DND-41 (cell line): ENCODE data around the gene KPTN.

ENCODE experiments used
- ATAC-seq: fragments of 200-7000 bp; cut with Tn5 transposase; 3 replicates; pipeline ENCODE4 v1.9.1; 2021; ENCODE audit warnings: low read depth; ENCODE audit not compliant: insufficient read depth
- DNase-seq: peaks from one replicate; pipeline ENCODE4 v3.0.0-alpha.2; 2020
- H2AFZ ChIP-seq: 2 replicates; pipeline ENCODE4 v1.6.0; 2012; ENCODE audit warnings: low read depth, low read length
- H3K27ac ChIP-seq: 2 replicates; pipeline ENCODE4 v1.5.1; 2012; ENCODE audit warnings: low read length, inconsistent platforms
- H3K27me3 ChIP-seq: fragments of 200-600 bp; sonication (generic); 2 replicates; pipeline ENCODE4 v1.6.0; 2012; ENCODE audit warnings: low read length, mild to moderate bottlenecking, inconsistent platforms; ENCODE audit not compliant: insufficient read depth, poor library complexity
- H3K36me3 ChIP-seq: 2 replicates; pipeline ENCODE4 v1.5.1; 2012; ENCODE audit warnings: low read length, inconsistent platforms; ENCODE audit not compliant: insufficient read depth
- H3K4me1 ChIP-seq: 2 replicates; pipeline ENCODE4 v1.5.1; 2012; ENCODE audit warnings: mild to moderate bottlenecking, low read length; ENCODE audit not compliant: insufficient read depth
- H3K4me2 ChIP-seq: 2 replicates; pipeline ENCODE4 v1.6.0; 2012; ENCODE audit warnings: mild to moderate bottlenecking, moderate library complexity, low read length, inconsistent platforms; ENCODE audit not compliant: insufficient read depth
- H3K4me3 ChIP-seq, 2 experiments: fragments of 200-600 bp in 1 of 2; shearing (Covaris generic) in 1 of 2; 2 replicates each; pipeline ENCODE4 v1.5.1; 2012 to 2016; ENCODE audit warnings: inconsistent platforms in 2 of 2, low read length in 2 of 2, mild to moderate bottlenecking in 2 of 2, low read depth in 1 of 2, moderate library complexity in 1 of 2
- H3K79me2 ChIP-seq: 2 replicates; pipeline ENCODE4 v1.6.0; 2012; ENCODE audit warnings: low read length, inconsistent platforms; ENCODE audit not compliant: insufficient read depth
- H3K9ac ChIP-seq: 2 replicates; pipeline ENCODE4 v1.6.0; 2012; ENCODE audit warnings: low read depth, mild to moderate bottlenecking, inconsistent platforms, low read length, moderate library complexity
- H3K9me3 ChIP-seq: 2 replicates; pipeline ENCODE4 v1.5.1; 2012; ENCODE audit warnings: low read length, moderate library complexity, mild to moderate bottlenecking, inconsistent platforms; ENCODE audit not compliant: insufficient read depth, severe bottlenecking
- H4K20me1 ChIP-seq: 2 replicates; pipeline ENCODE4 v1.6.0; 2012; ENCODE audit warnings: low read length; ENCODE audit not compliant: insufficient read depth
- EZH2 ChIP-seq: IDR thresholded peaks from 3 replicates; pipeline ENCODE4 v1.6.1; 2012; ENCODE audit warnings: borderline replicate concordance, low read depth, mild to moderate bottlenecking, moderate library complexity, low read length, inconsistent platforms; ENCODE audit not compliant: severe bottlenecking
- TF ChIP-seq, protein P1 (sequence below): IDR thresholded peaks from 2 replicates; pipeline ENCODE4 v1.5.1; 2012; ENCODE audit warnings: borderline replicate concordance, low read length, moderate library complexity, mild to moderate bottlenecking; ENCODE audit not compliant: poor library complexity, severe bottlenecking; ENCODE audit errors: extremely low read depth

Gene KPTN

DNA sequence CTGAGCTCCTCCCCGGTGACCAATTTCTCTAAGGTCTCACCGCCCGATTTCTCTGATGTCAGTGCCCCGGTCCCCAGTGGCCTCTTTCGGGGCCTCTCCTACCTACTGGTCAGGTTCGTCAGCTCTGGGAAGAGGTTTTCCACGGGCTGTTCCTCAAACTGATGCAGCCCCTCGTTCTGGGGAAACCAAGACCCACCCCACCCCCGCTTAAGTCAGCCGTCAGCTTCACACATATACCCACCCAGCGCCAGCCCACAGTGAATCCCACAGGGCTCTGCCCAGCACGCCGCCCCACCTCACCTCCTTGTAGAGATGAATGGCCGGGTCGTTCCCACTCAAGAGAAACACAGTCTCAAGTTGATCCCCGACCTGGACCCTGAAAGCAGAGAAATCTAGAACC, 3.4 kb downstream of the KPTN start:
- Histone ChIP-seq H4K20me1 (0 out of 2 replicates have a peak, but pooled peaks cover 3% of the 10 kb centered on the region), H3K9ac (no peak overlapping the region), H3K4me2 (no peak overlapping the region), H3K79me2 (peaks cover 7% of the 10 kb centered on the region; the same call in 1 of the 2 replicates), H3K36me3 (peaks cover 5% of the 10 kb centered on the region; the same call in 1 of the 2 replicates), H3K9me3 (no peaks in the 10 kb centered on the region), H3K4me3 (no peak overlapping the region), H3K4me1 (peaks cover 22% of the 10 kb centered on the region), H2AFZ (no peak overlapping the region), H3K27me3 (no peaks in the 10 kb centered on the region), H3K27ac (no peak overlapping the region)
- DNase-seq (no peak), ATAC-seq (no peak)
- no peak for TF ChIP-seq EZH2
- TF ChIP-seq, protein P1, sequence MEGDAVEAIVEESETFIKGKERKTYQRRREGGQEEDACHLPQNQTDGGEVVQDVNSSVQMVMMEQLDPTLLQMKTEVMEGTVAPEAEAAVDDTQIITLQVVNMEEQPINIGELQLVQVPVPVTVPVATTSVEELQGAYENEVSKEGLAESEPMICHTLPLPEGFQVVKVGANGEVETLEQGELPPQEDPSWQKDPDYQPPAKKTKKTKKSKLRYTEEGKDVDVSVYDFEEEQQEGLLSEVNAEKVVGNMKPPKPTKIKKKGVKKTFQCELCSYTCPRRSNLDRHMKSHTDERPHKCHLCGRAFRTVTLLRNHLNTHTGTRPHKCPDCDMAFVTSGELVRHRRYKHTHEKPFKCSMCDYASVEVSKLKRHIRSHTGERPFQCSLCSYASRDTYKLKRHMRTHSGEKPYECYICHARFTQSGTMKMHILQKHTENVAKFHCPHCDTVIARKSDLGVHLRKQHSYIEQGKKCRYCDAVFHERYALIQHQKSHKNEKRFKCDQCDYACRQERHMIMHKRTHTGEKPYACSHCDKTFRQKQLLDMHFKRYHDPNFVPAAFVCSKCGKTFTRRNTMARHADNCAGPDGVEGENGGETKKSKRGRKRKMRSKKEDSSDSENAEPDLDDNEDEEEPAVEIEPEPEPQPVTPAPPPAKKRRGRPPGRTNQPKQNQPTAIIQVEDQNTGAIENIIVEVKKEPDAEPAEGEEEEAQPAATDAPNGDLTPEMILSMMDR: no peak

GRCh38 chr19:47479701-47480503, 4.1 kb downstream of the KPTN start:
- TF ChIP-seq, protein P1: no peak
- no peak for TF ChIP-seq EZH2
- peaks cover 14% of the 10 kb centered on the region for H3K4me1 ChIP-seq
- H3K27me3 ChIP-seq: no peaks in the 10 kb centered on the region
- H3K36me3 ChIP-seq: no peaks in the 10 kb centered on the region
- H3K4me3 ChIP-seq: no peak overlapping the region
- 0 out of 2 replicates have a peak, but pooled peaks cover 3% of the 10 kb centered on the region for H4K20me1 ChIP-seq
- 0 out of 2 replicates have a peak, but pooled peaks cover 3% of the 10 kb centered on the region for H3K79me2 ChIP-seq
- DNase-seq (no peak), ATAC-seq (no peak)
- H3K9me3 ChIP-seq: no peaks in the 10 kb centered on the region
- H3K27ac ChIP-seq: no peak overlapping the region
- H3K9ac ChIP-seq: no peak overlapping the region
- no peak overlapping the region for H2AFZ ChIP-seq
- H3K4me2 ChIP-seq: no peak overlapping the region

DNA sequence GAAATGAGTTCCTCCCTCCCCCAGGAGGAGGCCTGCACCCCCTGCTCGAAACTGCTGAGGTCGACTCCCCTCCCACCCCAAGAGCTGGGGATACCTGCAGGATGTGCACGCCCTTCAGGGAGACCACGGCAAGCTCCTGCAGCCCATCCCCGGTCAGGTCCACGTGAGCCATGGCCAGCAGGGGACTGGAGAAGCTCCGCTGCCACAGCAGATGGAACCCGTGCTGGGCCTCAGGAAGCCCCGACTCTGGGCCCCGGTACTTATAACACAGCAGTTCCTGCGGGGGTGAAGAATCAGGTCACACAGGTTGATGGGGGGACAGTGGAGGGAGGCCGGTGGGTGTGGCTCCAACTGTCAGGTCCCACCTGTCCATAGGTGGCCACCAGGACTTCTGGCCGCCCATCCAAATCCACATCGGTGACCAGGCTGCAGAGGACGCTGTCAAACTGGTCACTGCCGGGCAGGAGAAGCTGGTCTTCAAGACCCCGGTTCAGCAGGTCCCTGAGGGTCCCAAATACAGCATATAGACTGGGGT, 7.5 kb downstream of the KPTN start:
- Histone ChIP-seq H3K79me2 (no peaks in the 10 kb centered on the region), H3K4me2 (no peak overlapping the region), H4K20me1 (peaks cover 15% of the 10 kb centered on the region), H3K36me3 (no peaks in the 10 kb centered on the region), H3K9ac (no peak overlapping the region), H3K27ac (no peak overlapping the region), H3K4me1 (peaks cover 8% of the 10 kb centered on the region), H3K9me3 (no peaks in the 10 kb centered on the region), H3K4me3 (no peak overlapping the region), H2AFZ (no peak overlapping the region), H3K27me3 (no peaks in the 10 kb centered on the region)
- TF ChIP-seq, protein P1: no peak
- TF ChIP-seq EZH2: no peak
- ATAC-seq: no peak
- DNase-seq: no peak
